GM12872 (cell line): ENCODE results near the gene LHX3.

Source experiments
- CTCF ChIP-seq: IDR thresholded peaks from 3 replicates; pipeline ENCODE4 v1.5.1; 2011; ENCODE audit warnings: low read depth, mild to moderate bottlenecking, low read length, moderate library complexity; ENCODE audit not compliant: insufficient read depth

The LHX3 gene

GRCh38 chr9:136179761-136180160, 25.2 kb downstream of the LHX3 start:
- no peak for TF ChIP-seq CTCF

GRCh38 chr9:136179101-136179616, 25.8 kb downstream of the LHX3 start:
- no peak for TF ChIP-seq CTCF

- no peak for TF ChIP-seq CTCF
Measured at GRCh38 chr9:136178773-136179075, 26.2 kb downstream of the LHX3 start.

- no peak for TF ChIP-seq CTCF
Measured at GRCh38 chr9:136178061-136178772, 26.7 kb downstream of the LHX3 start.

GRCh38 chr9:136177224-136177623, 27.7 kb downstream of the LHX3 start:
- TF ChIP-seq CTCF: no peak

GRCh38 chr9:136175616-136176197, 29.2 kb downstream of the LHX3 start:
- TF ChIP-seq CTCF: no peak

GRCh38 chr9:136174779-136175615, 29.9 kb downstream of the LHX3 start:
- no peak for TF ChIP-seq CTCF
